ENCODE data around the gene KRTAP5-6.

KRTAP5-6 gene

GRCh38 chr11:1692708-1693326 is 4.2 kb upstream of the KRTAP5-6 start:
- peak in 1 of 42 donors; percentile 15 for DNase-seq

DNA sequence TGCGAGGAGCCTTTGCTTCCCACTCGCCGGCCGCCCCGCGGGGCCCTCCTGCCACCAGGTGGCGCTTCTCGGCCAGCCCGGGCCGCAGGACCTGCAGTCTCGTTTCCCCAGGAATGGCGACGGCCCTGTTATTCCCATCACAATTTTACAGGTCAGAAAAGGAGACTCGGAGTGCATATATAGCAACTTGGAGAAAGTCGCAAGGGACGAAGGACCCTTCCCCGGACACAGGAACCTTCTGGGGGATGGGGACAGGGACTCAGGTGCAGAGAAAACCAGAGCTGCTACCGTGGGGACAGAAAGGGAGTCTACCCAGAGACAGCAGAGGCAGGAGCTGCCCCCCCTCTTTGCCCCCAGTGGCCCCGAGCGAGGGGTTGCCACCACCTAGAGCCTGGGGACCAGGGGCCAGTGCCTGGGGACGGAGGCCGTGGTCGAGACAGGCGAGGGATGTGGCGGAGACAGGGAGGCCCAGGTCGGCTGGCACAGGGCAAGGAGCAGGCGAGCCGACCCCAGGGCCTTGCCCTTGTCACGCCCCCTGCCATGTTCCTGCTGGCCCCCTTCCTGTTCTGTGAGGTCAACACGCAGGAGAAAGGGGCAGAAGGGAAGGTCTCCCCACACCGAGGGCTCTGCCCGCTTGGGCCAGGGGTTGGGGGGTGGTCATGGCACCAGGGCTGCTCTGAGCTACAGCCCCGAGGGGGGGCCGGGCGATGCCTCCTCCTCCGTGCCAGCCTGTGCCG is 3.5 kb upstream of the KRTAP5-6 start:
- DNase-seq: peak; percentile 74 to 96 (median 88)
- intact Hi-C loops (cut with DNase I): loop anchor here (5.0 kb wide), 1 partner anchor 464 kb away; no protein-coding TSS in a partner anchor

More at GRCh38 chr11:1692708-1693326, 4.2 kb upstream of the KRTAP5-6 start:
- intact Hi-C loops (cut with DNase I): loop anchor here (5.0 kb wide), 1 partner anchor 464 kb away; no protein-coding TSS in a partner anchor

- intact Hi-C loops (cut with DNase I): loop anchor here (5.0 kb wide), 1 partner anchor 463 kb away; no protein-coding TSS in a partner anchor
- peak; percentile 73 to 97 (median 92) for DNase-seq
Measured at GRCh38 chr11:1694064-1694845, 2.7 kb upstream of the KRTAP5-6 start.

DNA sequence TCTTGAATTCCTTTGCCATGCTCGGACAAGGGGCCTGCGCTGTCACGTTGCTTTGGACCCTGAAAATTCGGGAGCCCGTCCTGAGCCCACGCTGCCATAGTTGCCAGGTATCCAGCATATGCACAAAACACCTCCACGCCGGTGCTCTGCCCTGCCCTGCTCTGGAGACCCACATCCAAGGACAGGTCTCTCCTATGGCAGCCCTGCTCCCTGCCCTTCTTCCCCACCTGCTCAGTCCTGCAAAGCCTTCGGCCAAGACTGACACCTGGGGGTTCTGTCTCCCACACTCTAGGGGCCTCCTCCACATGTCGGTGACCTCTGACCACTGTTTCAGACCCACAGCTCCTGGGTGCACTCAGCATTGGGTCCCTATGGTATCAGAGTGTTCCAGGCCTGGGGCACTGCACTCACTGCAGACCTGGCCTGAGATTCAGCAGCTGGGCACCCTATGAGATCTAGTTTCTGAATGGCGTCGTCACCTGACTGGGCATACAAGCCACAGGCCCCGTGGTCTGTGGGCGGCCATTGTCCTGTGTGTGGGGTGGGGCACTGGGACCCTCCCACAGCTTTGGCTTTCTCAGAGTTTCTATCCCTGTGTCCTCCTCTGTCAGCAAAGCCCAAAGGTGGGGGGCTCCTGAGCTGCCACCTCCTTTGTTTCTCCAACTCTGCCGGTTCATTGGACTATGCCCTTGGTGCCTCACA is 2.0 kb upstream of the KRTAP5-6 start:
- intact Hi-C loops (cut with DNase I): loop anchor here (5.0 kb wide), 1 partner anchor 462 kb away; no protein-coding TSS in a partner anchor
- DNase-seq: no peak

DNA sequence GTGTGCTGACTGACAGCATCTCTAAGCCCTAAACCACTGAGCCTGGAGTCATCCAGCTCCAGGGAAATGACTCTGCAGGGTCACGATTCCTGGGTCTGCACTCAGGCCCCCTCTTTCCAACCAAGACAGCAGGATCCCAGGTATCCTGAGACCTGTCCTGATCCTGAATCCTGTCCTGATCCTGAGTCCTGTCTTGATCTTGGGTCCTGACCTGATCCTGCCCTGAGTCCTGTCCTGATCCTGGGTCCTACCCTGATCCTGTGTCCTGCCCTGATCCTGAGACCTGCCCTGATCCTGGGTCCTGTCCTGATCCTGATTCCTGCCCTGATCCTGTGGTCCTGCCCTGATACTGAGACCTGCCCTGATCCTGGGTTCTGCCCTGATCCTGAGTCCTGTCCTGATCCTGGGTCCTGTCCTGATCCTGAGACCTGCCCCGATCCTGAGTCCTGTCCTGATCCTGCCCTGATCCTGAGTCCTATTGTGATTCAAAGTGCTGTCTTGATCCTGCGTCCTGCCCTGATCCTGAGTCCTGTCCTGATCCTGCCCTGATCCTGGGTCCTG is 1.4 kb upstream of the KRTAP5-6 start:
- no peak for DNase-seq
- intact Hi-C loops (cut with DNase I): no loop called here

- intact Hi-C loops (cut with DNase I): no loop called here
- peak in 2 of 42 donors; percentile 3 to 4 for DNase-seq
Measured at GRCh38 chr11:1699771-1700170, 2.8 kb downstream of the KRTAP5-6 start.

- intact Hi-C loops (cut with DNase I): no loop called here
- DNase-seq: peak in 14 of 42 donors; percentile 13 to 66 (median 30)
Measured at GRCh38 chr11:1701091-1701807, 4.3 kb downstream of the KRTAP5-6 start.

DNA sequence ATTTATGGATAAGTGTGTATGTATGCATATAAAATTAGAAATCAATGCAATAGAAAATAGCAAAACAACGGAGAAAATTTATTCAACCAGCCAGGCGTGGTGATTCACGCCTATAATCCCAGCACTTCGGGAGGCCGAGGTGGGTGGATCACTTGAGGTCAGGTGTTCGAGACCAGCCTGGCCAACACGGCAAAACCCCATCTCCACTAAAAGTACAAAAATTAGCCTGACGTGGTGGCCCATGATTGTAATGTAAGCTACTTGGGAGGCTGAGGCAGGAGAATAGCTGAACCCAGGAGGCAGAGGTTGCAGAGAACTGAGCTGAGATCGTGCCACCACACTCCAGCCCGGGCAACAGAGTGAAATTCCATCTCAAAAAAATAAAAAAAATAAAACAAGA is 5.5 kb downstream of the KRTAP5-6 start:
- intact Hi-C loops (cut with DNase I): no loop called here
- peak in 1 of 42 donors; percentile 2 for DNase-seq

GRCh38 chr11:1703146-1703545 is 6.2 kb downstream of the KRTAP5-6 start:
- intact Hi-C loops (cut with DNase I): no loop called here
- DNase-seq: peak in 1 of 42 donors; percentile 10

GRCh38 chr11:1705126-1706052 is 8.4 kb downstream of the KRTAP5-6 start:
- intact Hi-C loops (cut with DNase I): no loop called here
- DNase-seq: peak in 2 of 42 donors; percentile 9 to 23

GRCh38 chr11:1706634-1707400 is 9.8 kb downstream of the KRTAP5-6 start:
- peak in 4 of 42 donors; percentile 7 to 34 (median 22) for DNase-seq
- intact Hi-C loops (cut with DNase I): no loop called here

DNA sequence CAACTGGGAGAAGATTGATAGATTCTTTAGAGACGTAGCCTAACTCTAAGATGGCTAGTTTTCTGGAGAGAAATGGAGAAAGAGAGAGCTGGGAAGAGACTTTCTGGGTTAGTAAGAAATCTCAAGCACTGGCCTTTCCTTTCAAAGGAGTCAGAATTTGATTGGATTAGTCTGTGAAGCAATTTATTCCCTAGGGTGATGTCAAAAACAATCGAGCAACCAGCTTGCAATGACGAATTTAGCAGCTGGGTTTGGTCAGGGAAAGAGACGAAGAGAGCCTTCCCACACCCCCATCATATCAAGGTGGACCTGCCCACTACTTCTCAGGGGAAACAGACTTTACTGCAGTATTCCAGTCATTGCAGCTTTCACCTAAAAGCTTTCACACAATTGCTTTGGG is 10.8 kb downstream of the KRTAP5-6 start:
- intact Hi-C loops (cut with DNase I): no loop called here
- DNase-seq: no peak

DNA sequence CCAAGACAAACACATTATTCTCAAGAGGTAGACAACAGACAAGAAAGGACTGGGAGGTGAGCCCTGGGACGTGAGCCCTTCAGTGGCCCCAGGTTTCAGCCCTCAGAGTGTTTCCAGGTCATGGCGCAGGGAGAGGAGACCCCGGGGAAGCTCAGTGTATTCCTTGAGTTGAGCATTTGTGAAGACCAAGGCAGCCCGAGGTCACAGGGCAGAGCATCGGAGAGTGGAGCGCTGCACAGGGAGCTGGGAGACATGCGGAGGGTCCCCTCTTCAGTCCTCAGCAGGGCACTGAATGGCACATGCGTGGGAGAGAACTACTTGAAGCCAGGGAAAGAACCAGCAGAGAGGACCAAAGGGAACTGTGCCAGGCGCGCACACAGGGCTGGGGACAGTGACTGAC is 11.7 kb downstream of the KRTAP5-6 start:
- DNase-seq: peak in 1 of 42 donors; percentile 8

DNA sequence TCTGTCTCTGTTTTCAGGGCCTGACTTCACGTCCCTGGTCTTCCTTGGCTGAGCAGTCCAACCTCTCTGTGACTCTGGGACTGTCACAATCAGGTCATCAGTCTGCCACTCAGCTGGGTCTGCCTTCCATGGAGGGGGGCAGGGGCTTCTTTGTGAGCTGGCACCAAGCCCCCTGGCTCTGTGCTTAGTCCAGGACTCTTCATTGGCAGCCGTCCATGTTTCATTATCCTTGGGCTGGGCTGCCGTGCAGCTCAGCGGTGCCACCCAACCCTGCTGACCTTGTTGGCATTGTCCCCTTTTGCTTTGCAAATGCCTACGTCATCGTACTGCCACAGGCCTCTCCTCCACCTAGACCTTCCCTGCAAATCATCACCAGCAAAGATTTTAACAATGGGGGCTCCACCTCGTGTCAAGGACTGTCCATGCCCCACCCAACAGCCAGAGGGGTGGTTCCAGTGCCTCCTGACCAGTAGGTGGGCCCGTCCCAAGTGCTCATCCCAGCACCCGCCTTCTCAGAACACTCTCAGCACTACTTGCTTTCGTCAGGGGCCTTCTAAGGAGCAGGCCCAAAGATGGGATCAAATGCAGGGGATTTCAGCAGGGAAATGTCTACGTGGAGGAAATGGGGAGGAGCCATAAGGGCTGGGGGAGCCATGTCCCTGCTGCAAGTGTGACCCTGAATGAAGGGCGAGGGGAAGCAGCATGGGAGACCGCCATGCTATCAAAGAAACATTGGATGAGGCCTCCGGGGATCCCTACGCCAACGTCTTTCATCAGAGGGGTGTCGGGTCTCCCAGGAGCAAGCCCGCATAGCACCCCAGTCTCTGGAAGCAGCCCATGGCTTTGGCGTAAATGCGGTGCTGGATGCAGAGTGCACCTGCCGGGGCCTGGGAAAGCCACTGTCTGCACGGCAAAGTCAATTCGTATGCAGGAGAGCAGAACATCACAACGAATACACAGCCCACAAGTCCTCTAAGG is 18.2 kb downstream of the KRTAP5-6 start:
- intact Hi-C loops (cut with DNase I): no loop called here
- no peak for DNase-seq

More for the DNA sequence above, 11.7 kb downstream of the KRTAP5-6 start:
- intact Hi-C loops (cut with DNase I): no loop called here

DNA sequence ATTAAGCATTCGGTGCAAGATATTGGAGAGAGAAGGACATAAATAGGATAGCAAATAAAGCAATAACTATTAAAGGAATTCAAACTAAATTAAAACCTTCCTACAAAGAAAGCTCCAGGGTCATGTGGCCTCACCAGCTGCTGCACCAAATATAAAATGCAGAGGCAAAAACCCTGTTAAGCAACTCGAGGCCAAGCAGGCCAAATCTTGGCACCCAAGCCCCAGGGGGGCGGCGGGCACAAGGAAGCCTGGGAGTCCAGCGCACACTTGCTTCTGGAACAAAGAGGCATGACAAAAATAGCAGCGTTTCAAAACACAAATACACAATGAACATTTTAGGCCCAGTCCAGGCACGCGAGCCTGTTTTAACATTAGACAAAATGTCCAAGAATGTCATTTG is 20.8 kb downstream of the KRTAP5-6 start:
- intact Hi-C loops (cut with DNase I): no loop called here
- DNase-seq: no peak

Measured in head of caudate nucleus (tissue), 42 donors.